ENCODE results near the gene ANKRD49. TPM values are rescaled to one million over a fixed set of nuclear protein-coding genes. Genes with fewer than 3 reads are reported as not detected.

The ANKRD49 gene
- total and polyA plus RNA-seq, 10 of the 15 experiments (the other 5 are each of a cell fraction or from before 2014, with no cell fraction given) = 19.2 to 46.6 (median 33.6) TPM

GRCh38 chr11:94449437-94449836, 44.3 kb upstream of the ANKRD49 start (continued):
- no peak for TF ChIP-seq E4F1 (IDR thresholded peaks at IDR 0.05; ENCODE audit: borderline replicate concordance, partially characterized antibody)
- TF ChIP-seq, protein P1, sequence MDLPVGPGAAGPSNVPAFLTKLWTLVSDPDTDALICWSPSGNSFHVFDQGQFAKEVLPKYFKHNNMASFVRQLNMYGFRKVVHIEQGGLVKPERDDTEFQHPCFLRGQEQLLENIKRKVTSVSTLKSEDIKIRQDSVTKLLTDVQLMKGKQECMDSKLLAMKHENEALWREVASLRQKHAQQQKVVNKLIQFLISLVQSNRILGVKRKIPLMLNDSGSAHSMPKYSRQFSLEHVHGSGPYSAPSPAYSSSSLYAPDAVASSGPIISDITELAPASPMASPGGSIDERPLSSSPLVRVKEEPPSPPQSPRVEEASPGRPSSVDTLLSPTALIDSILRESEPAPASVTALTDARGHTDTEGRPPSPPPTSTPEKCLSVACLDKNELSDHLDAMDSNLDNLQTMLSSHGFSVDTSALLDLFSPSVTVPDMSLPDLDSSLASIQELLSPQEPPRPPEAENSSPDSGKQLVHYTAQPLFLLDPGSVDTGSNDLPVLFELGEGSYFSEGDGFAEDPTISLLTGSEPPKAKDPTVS (IDR thresholded peaks at IDR 0.05; ENCODE audit: low read depth, low read length) = no peak
- TF ChIP-seq, protein P2, sequence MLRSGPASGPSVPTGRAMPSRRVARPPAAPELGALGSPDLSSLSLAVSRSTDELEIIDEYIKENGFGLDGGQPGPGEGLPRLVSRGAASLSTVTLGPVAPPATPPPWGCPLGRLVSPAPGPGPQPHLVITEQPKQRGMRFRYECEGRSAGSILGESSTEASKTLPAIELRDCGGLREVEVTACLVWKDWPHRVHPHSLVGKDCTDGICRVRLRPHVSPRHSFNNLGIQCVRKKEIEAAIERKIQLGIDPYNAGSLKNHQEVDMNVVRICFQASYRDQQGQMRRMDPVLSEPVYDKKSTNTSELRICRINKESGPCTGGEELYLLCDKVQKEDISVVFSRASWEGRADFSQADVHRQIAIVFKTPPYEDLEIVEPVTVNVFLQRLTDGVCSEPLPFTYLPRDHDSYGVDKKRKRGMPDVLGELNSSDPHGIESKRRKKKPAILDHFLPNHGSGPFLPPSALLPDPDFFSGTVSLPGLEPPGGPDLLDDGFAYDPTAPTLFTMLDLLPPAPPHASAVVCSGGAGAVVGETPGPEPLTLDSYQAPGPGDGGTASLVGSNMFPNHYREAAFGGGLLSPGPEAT (IDR thresholded peaks at IDR 0.05; ENCODE audit: low read depth) = no peak
- TF ChIP-seq BACH1 (IDR thresholded peaks at IDR 0.05; ENCODE audit: borderline replicate concordance) = no peak
- TF ChIP-seq SUZ12 (IDR thresholded peaks at IDR 0.05; ENCODE audit: unreplicated experiment) = no peak
- no peak for TF ChIP-seq IRF4 (IDR thresholded peaks at IDR 0.05; ENCODE audit: low read depth, low read length)
- TF ChIP-seq, protein P3, sequence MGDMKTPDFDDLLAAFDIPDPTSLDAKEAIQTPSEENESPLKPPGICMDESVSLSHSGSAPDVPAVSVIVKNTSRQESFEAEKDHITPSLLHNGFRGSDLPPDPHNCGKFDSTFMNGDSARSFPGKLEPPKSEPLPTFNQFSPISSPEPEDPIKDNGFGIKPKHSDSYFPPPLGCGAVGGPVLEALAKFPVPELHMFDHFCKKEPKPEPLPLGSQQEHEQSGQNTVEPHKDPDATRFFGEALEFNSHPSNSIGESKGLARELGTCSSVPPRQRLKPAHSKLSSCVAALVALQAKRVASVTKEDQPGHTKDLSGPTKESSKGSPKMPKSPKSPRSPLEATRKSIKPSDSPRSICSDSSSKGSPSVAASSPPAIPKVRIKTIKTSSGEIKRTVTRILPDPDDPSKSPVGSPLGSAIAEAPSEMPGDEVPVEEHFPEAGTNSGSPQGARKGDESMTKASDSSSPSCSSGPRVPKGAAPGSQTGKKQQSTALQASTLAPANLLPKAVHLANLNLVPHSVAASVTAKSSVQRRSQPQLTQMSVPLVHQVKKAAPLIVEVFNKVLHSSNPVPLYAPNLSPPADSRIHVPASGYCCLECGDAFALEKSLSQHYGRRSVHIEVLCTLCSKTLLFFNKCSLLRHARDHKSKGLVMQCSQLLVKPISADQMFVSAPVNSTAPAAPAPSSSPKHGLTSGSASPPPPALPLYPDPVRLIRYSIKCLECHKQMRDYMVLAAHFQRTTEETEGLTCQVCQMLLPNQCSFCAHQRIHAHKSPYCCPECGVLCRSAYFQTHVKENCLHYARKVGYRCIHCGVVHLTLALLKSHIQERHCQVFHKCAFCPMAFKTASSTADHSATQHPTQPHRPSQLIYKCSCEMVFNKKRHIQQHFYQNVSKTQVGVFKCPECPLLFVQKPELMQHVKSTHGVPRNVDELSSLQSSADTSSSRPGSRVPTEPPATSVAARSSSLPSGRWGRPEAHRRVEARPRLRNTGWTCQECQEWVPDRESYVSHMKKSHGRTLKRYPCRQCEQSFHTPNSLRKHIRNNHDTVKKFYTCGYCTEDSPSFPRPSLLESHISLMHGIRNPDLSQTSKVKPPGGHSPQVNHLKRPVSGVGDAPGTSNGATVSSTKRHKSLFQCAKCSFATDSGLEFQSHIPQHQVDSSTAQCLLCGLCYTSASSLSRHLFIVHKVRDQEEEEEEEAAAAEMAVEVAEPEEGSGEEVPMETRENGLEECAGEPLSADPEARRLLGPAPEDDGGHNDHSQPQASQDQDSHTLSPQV (IDR thresholded peaks at IDR 0.05) = no peak
- no peak for TF ChIP-seq NFYB (IDR thresholded peaks at IDR 0.05; ENCODE audit: insufficient read depth, low read depth, low read length)
- TF ChIP-seq, protein P4, sequence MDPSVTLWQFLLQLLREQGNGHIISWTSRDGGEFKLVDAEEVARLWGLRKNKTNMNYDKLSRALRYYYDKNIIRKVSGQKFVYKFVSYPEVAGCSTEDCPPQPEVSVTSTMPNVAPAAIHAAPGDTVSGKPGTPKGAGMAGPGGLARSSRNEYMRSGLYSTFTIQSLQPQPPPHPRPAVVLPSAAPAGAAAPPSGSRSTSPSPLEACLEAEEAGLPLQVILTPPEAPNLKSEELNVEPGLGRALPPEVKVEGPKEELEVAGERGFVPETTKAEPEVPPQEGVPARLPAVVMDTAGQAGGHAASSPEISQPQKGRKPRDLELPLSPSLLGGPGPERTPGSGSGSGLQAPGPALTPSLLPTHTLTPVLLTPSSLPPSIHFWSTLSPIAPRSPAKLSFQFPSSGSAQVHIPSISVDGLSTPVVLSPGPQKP (IDR thresholded peaks at IDR 0.05; ENCODE audit: low read depth, low read length) = no peak
- no peak for TF ChIP-seq POLR2A (IDR thresholded peaks at IDR 0.05; ENCODE audit: low read depth, low read length)
- no peak for TF ChIP-seq TARDBP (IDR thresholded peaks at IDR 0.05; ENCODE audit: borderline replicate concordance)
- TF ChIP-seq, protein P5, sequence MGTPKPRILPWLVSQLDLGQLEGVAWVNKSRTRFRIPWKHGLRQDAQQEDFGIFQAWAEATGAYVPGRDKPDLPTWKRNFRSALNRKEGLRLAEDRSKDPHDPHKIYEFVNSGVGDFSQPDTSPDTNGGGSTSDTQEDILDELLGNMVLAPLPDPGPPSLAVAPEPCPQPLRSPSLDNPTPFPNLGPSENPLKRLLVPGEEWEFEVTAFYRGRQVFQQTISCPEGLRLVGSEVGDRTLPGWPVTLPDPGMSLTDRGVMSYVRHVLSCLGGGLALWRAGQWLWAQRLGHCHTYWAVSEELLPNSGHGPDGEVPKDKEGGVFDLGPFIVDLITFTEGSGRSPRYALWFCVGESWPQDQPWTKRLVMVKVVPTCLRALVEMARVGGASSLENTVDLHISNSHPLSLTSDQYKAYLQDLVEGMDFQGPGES (IDR thresholded peaks at IDR 0.05) = no peak
- TF ChIP-seq BMI1 (IDR thresholded peaks at IDR 0.05; ENCODE audit: borderline replicate concordance) = no peak

Measured in GM12878 (cell line).